Measurements from ENCODE around the gene PPDPF.

DNA sequence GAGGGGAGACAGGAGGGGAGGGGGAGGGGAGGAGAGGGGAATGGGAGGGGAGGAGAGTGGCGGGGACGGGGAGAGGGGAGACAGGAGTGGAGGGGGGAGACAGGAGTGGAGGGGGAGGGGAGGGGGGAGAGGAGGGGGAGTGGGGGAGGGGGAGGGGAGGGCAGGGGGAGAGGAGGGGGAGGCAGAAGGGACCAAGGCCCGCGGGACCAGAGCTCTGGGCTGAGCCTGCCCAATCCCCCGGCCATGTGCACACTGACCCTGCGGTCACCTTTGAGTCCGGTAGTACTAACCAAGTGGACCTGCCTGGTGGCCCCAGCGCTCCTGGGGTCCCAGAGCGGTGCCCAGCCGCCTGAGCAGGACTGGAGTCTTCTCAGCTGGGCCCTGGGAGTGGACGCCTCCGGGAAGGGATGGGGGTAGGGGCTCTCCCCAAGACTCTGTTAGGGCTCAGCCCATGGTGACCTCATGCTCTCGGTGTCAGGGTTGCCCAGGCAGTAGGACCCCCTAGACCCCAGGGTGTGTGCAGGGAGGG, 47.6 kb upstream of the PPDPF start:
- TF ChIP-seq CTCF (IDR thresholded peaks at IDR 0.05) (no peak), POLR2A (IDR thresholded peaks at IDR 0.05) (no peak)
